PC-9 (cell line): Measurements from ENCODE around the gene OTOL1.

Source experiments
- CTCF ChIP-seq: fragments of 200-600 bp; sonication (generic); conservative IDR thresholded peaks from 2 replicates; pipeline ENCODE4 v1.6.1; 2017; ENCODE audit warnings: mixed run types, antibody characterized with exemption, mild to moderate bottlenecking, moderate library complexity
- EZH2 ChIP-seq: fragments of 200-600 bp; sonication (generic); IDR thresholded peaks from 2 replicates; pipeline ENCODE4 v1.8.0; 2017; ENCODE audit warnings: antibody characterized with exemption, low read depth

GRCh38 chr3:161500068-161500796 is 3.6 kb downstream of the OTOL1 start:
- TF ChIP-seq CTCF, result no peak
- TF ChIP-seq EZH2, result no peak
